GM19395 (cell line): ENCODE data around the gene PRMT9.

Experiments
- ATAC-seq: cut with Tn5 transposase; IDR thresholded peaks from one replicate; pipeline ENCODE4 v1.9.1; 2021; ENCODE audit warnings: mild to moderate bottlenecking, moderate library complexity; ENCODE audit not compliant: unreplicated experiment

The PRMT9 gene

DNA sequence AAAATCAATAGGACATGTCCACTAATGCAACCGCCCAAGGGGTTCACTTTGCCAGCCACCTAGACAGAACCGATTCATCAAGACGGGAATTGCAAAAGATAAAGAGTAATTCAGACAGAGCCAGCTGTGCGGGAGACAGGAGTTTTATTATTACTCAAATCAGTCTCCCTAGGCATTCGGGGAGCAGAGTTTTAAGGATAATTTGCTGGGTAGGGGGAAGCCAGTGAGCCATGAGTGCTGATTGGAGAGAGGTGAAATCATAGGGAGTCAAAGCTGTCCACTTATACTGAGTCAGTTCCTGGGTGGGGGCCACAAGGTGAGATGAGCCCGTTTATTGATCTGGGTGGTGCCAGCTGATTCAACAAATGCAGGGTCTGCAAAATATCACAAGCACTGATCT lies 58.2 kb downstream of the PRMT9 start:
- no peak for ATAC-seq

DNA sequence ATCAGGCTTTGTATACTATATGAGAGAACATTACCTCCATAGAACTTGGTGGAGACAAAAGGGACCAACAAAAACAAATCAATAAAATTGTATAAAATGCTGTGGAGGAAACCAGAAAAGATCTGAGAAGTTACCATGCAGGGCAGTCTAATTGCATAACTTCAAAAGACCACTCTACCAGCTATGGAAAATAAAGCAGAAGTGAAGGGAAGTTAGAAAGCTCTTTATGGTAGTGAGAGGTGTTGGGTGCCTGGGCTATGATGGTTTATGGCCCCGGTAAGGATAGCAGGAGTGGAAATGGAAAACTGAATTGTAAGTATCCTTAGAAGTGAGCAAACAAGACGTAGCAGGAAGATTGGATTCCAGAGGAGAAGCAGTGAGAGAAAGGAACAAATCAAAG lies 63.6 kb downstream of the PRMT9 start:
- ATAC-seq = no peak

DNA sequence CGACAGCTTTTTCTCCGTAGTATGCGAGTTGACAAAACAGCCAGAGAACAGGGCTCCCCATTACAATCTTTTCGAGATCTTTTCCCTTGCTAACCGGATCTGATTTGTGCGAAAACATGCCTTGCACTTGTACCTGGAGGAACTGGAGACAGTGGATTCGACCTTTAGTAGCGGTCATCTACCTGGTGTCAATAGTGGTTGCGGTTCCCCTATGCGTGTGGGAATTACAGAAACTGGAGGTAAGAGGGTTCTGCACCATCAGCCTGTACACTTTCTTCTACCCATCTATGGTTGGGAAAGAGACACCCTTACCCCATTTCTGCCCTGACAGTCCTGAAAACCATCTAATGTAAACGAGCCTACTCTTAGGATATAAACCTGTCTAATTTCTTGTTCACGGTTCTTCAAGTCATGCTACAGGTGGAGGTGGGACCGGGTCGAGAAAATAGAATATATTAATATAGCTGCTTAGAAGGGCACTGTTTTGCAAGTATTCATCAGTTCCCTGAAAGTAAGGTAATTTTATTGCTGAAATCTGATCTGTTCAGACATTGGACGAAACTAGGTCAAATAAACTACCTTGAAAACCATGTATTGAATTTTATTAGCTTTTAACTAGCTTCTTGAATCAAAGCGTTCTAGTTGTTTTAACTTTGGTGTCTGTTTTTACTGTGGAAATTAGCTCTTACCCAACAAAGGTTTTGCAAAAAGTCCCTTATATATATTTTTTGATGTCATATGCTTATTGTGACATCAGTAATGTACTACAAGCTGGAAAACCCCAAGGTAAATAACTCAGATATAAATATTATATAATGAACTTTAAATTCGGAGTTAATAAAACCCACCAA lies 65.9 kb downstream of the PRMT9 start:
- peak; percentile 15 for ATAC-seq

DNA sequence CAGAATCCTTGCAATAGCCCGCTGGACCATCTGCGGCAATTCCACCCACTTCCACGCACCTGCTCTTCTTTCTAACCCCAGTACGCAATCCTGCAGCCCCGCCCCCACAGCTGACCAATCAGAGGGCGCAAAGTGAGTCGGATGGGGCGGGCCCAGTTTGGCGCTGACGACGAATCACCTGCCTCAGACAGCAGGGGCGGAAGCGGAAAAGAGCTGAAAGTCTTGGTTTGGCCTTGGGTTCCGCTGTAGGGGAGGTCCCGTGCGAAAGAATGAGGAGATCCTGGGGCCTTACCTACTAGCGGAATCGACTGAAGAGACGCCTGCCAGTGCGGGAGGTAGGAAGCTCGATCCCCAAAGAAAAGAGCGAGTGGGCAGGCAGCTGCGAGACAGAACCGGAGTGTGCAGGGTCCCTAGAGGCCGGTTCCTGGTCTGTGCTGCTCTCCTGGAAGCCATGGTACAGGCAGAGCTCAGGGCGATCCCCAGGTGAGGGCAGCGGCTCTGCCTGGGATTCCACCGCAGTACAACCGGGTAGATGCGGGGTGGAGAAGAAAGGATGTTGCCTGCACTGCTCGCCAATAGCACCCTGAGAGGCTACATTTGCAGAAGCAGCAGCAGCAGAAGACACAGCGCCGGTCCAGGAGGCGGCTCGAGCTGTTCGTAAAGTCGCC lies 66.7 kb downstream of the PRMT9 start, which contains the start of gene TMEM184C:
Gene TMEM184C, plus strand, starts transcription at position 225 of the 668 bp plus-strand sequence. CDS start 560 bp downstream, outside the sequence.
- peak; percentile 99 for ATAC-seq

DNA sequence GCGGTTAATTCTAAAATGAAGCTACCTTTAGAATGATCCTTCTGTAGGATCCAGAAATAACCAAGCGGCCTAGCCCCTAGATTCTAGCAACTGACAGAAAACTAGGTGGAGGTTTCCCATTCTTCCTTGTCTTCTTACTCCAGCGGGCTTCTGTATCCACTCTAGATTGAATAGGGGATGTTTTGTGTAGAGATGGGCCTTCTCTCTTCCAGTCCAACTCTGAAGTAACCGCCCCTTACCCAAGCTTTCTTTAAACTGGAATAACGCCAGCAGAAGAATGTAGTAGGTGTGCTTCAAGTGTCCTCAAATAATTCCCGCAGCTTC lies 67.2 kb downstream of the PRMT9 start:
- ATAC-seq = peak; percentile 34

DNA sequence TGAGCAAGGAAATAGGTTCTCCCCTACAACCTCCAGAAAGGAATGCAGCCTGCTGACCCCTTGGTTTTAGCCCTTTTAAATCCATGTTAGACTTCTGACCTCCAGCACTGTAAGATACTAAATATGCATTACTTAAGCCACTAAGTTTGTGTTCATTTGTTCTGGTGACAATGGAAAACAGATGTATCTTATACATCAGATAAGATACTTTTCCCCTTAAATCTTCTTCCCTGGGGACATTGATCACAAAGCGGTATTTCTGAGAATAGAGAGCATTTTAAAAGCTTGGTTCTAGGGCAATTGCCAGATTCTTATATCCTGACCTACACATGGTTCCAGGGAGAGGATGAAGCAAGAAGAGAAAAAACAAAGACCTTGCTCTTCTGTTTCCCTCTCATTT lies 73.3 kb downstream of the PRMT9 start:
- no peak for ATAC-seq

DNA sequence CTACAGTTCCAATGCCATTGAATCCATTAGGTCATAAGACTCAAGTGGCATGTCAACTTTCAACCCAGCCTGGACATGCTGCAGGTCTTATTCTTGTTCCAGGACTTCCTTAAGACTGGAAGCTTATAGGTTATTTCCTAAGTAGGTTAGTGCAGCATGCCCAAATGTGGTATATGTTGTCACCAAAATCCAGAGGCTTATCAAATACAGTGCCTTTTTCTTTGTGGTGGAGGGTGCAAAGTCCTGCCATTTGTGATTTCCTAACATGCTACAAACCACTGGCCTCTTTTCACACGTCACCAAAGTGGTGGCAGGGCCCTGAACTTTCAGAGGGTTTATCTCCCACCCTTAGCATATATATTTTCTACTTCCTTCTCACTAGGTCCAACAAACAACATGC lies 76.5 kb downstream of the PRMT9 start:
- no peak for ATAC-seq

DNA sequence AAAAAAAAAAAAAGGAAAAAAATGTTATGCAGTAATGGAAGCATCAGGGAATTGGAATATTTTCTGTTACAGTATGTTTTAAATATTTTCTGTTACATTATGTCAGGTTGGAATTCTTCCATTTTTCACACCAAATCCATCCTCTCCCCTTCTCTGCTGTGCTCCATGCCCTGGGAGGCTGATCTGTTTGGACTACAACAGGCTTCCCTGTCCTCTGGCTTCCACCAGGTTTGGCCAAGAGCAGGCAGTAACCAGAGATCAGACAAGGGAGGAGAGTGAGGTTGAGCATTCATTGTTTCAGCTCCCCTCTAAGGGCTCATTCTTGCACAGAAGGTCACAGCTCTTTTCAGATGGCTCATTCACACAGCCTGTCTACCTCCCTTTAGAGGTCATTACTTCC lies 78.5 kb downstream of the PRMT9 start:
- ATAC-seq = no peak

DNA sequence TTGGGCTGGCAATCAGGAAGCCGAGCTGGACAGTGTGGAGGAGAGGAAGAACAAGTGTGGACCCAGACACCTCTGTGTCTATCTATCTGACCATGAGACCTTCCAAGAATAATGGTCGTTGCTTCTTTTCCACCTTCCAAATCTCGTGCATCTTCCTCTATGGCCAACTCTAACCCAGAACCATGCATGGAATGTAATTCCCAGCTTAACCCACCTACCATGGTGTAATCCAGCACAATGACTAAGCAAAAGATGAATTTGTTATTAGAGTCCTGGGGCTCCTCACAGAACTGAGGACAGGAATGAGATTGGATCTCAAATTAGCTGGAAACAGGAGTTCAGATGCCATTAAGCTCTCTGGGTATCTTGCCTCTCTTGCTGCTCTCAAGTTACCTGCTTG lies 84.2 kb downstream of the PRMT9 start:
- ATAC-seq = no peak

DNA sequence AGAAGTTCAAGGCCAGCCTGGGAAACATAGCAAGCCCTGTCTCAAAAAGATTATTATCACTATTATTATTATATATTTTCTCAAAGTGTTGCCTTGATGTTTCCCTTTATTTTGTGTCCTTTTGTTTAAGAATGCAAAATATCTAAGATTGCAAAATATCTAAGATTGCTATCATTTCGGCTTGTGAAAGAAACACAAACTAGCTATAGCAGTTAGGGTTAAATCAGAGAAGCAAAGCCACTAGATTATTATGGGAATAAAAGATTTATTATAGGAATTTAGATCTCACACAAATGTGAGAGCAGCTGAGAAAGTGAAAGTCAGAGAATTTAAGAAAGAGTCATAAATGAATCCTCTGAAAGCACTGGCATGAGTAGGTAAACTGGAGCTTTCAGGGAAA lies 84.8 kb downstream of the PRMT9 start:
- ATAC-seq = no peak

DNA sequence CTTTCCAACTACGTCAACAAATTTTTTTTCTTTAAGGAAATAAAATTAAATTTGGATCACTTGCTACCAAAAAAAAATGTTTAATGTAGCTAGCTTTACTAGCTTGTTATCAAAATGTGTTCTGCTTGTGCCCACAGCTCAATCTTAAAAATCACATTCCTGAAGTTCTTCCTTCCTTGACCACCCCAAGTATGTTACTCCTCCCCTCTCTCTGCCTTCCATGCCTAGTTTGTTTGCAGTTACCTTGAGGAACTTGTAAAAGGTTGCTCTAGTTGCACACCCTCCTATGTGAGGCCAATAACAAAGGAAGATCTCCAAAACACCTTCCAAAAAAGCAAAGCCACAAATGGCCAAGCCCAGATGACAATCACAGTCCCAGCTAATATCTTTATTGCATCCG lies 86.4 kb downstream of the PRMT9 start:
- no peak for ATAC-seq

DNA sequence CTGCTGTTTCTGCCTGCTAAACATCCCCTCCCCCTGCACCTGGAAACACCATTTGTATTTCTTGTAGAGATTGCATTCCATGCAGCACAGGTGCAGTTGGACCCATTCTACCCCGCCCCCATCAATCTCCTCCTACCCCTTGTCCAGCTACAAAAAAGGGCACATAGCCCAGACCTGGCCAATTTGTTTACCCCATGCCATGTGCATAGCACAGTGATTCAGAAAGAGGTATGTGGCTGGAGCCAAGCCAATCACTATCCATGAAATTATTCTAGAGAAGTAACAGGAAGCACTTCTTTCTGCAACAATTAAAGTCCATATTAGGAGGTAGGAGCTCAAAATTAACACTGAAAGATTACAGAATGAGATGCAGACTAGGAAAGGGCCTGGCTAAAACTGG lies 87.0 kb downstream of the PRMT9 start:
- no peak for ATAC-seq

DNA sequence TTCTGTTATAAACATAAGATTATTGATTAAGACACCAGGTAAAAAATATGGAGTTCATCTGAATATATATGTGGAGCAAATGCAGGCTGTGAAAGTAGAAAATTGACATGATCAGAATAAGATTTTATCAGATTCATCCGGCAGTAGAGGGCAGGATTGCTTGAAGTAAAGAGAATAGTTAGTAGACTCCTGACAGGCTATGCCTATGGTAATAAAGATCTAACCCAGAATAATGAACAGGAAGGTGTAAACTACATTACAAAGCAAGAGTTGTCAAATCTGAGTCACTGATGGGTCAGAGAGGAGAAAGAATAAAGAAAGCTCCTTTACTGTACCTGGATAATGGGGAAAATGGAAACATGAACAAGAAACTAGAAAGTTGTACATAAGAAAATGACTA lies 87.6 kb downstream of the PRMT9 start:
- ATAC-seq = no peak

DNA sequence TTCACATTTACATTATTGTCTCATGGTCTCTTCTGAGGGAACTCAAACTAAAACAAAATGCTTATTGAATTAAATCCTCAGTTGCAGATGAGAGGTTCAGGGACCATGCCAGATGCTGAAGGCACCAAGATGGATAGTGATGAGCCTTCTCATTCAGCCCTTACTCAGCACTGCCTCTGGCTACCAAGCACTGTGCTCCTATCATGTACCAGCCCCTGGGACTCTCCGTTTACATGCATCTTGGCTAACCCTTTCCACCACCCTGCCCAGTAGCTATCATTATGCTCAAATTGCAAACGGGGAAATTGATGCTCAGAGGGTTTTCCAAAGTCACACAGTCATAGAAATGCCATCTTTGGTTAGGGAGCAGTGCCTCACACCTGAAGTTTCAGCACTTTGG lies 89.4 kb downstream of the PRMT9 start:
- ATAC-seq = no peak

DNA sequence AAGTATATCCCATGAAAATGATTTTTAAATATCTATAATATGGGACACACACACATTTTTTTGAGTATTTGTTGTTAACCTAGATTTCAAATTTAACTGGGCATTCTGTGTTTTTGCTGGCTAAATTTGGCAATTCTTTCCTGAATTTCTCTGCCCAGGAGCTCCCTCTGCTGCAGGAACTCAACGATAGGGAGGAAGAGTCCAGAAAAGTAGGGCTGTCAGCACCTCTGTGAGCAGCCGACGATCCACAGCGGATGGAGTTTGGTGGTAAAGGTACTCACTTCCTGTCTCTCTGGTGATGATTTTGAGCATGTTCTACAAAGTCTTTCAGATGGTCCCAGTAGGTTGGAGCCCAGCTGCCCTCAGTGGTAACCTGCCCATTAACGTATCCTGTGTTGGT lies 89.9 kb downstream of the PRMT9 start:
- ATAC-seq = no peak

DNA sequence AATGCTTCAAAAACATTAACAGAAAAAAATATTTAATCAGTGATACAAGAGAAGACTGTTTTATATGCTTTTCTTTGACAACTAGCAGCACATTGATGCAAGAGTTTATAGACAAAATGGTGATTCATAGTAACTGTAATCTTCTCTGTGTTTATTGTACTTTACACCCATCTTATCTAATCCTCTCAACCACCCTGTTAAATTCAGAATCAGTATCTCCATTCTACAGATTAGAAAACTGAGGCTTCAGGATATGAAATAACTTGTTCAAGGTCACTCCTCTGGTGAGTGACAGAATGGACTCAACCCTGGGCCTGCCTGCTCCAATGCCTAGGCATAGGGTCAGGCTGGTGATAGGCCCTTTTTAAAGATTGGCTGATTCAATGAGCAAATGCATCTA lies 92.9 kb downstream of the PRMT9 start:
- no peak for ATAC-seq

DNA sequence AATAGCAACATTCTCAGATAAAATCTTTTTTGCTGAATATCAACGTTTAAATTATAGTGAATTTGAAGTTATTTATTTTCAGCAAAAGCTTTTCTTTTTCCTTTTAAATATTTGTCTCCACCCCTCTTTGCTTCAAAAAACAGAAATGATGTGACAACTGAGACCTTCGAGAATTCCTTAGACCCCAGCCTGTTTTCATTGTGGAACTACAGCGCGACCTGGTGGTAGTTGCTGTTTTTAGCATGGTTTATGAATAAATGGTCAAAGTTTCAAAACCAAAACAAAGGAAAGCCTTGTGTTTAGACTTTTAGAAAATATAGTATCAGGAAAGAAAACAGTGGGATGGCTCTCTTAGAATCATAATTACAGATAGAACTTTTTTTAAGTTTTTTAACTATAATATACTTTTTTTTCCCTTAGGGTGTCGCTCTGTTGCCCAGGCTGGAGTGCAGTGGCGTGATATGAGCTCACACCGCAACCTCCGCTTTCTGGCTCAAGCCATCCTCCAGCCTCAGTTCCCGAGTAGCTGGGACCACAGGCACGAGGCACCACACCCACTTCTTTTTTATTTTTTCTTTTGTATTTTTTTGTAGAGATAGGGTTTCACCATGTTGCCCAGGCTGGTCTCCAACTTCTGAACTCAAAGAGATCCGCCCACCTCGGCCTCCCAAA lies 93.6 kb downstream of the PRMT9 start:
- peak; percentile 69 for ATAC-seq

DNA sequence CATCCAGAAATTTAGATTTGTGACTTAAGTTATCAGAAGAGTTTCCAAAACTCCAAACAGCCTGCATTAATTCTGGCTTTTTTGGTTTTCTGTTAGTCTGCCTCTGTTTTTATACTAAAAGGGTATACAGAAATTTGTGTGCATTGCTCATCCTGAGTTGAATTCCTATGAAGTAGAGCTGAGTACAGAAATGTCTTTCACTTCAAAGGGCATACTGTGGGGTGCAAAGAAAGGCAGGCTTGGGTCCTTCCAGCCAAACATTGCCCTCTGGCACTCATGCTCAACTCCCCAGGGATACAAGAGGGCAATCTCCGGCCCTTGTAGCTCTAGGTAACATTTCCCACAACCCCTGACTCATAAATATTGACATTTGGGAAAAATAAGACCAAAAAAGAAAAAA lies 94.4 kb downstream of the PRMT9 start:
- ATAC-seq = no peak
